Kidney (tissue), 14 donors: Measurements from ENCODE around the gene ANKRD11. TPM values are rescaled to one million over a fixed set of nuclear protein-coding genes. Genes with fewer than 3 reads are reported as not detected.

Source experiments
- DNase-seq, 5 donors: peaks; one replicate each; pipeline ENCODE4 v3.0.0-alpha.2; 2013 to 2020
- FAIRE-seq: peaks from 2 replicates; lab custom pipeline; 2012; peaks lifted over from hg19 to GRCh38; lab: Jason Lieb, UNC
- H3K27ac ChIP-seq, 2 donors: one replicate each; pipeline ENCODE4 v1.7.0; 2013; ENCODE audit warnings: low read depth in 2 of 2, low read length in 2 of 2, inconsistent platforms in 1 of 2
- H3K27me3 ChIP-seq: one replicate; pipeline ENCODE4 v1.7.1; 2013; ENCODE audit warnings: low read length, inconsistent platforms; ENCODE audit not compliant: control insufficient read depth, insufficient read depth
- H3K36me3 ChIP-seq, 3 donors: one replicate each; pipeline versions ENCODE4 v1.7.0 to v1.7.1; 2013; ENCODE audit warnings: low read length in 3 of 3, control low read depth in 1 of 3, inconsistent platforms in 1 of 3; ENCODE audit not compliant: insufficient read depth in 3 of 3, control insufficient read depth in 2 of 3
- H3K4me1 ChIP-seq, 3 donors: one replicate each; pipeline versions ENCODE4 v1.7.0 to v1.7.1; 2013; ENCODE audit warnings: low read length in 3 of 3, inconsistent platforms in 1 of 3, low read depth in 1 of 3; ENCODE audit not compliant: control insufficient read depth in 2 of 3, insufficient read depth in 2 of 3
- H3K4me3 ChIP-seq, 3 donors: one replicate each; pipeline versions ENCODE4 v1.7.0 to v1.8.1; 2013; ENCODE audit warnings: low read length in 3 of 3, control low read depth in 1 of 3, inconsistent platforms in 1 of 3
- H3K9ac ChIP-seq, 3 donors: one replicate each; pipeline versions ENCODE4 v1.7.0 to v1.7.1; 2013; ENCODE audit warnings: low read length in 3 of 3, control low read depth in 1 of 3, inconsistent platforms in 1 of 3
- H3K9me3 ChIP-seq, 3 donors: one replicate each; pipeline versions ENCODE4 v1.7.0 to v1.7.1; 2013; ENCODE audit warnings: low read length in 3 of 3, control low read depth in 1 of 3, inconsistent platforms in 1 of 3; ENCODE audit not compliant: control insufficient read depth in 2 of 3, insufficient read depth in 1 of 3
- CTCF ChIP-seq: IDR thresholded peaks from 3 replicates; pipeline ENCODE4 v1.5.1; 2012; ENCODE audit warnings: mild to moderate bottlenecking, moderate library complexity, borderline replicate concordance; ENCODE audit not compliant: insufficient read depth; ENCODE audit errors: extremely low read depth
- intact Hi-C: fragments of 100-400 bp; cut with DNase I; formaldehyde crosslinking; loops from one replicate; pipeline ENCODE4 v1.11.1; 2022
- polyA plus RNA-seq: library from polyadenylated mRNA; stranded (reverse); fragments of 350-450 nt; fragmentation: Illumina TruSeq; extraction: RNeasy Lipid Tissue Mini Kit (QIAGEN cat#74804); gene quantifications from one replicate; pipeline ENCODE4 v1.2.3, GENCODE V29; 2014; ENCODE audit warnings: low read depth, low replicate concordance; ENCODE audit not compliant: insufficient read depth
- total RNA-seq: library from RNA; stranded (reverse); fragmentation: NEBNext Ultra II Directional; extraction: Animal tissue kit (Norgen Biotek cat#: 25700); gene quantifications from one replicate; pipeline ENCODE4 v1.2.1, GENCODE V29; 2021
- donor health status: control.
- donor health status: control.
- donor health status: control.
- donor health status: control.
- donor health status: control.
- donor health status: DM: yes; HTN: yes; CAD: no.
- donor health status: Normal renal cell carcinoma (clear cell type).

The ANKRD11 gene
- total and polyA plus RNA-seq, 2 donors from 2014 or later = 36.2 to 154 TPM

- no peak overlapping the region for H3K4me3 ChIP-seq
- no peak for DNase-seq
- TF ChIP-seq CTCF = no peak
- no peaks in the 10 kb centered on the region for H3K9me3 ChIP-seq
- no peaks in the 10 kb centered on the region for H3K27me3 ChIP-seq
- intact Hi-C loops = no loop called here
- no peak overlapping the region for H3K27ac ChIP-seq
- H3K9ac ChIP-seq = no peak overlapping the region
- H3K4me1 ChIP-seq = peaks cover 4 to 30% (median 19%) of the 10 kb centered on the region in 3 donors
- no peak for FAIRE-seq
- no peaks in the 10 kb centered on the region for H3K36me3 ChIP-seq
Measured at GRCh38 chr16:89426736-89427530, 63.4 kb downstream of the ANKRD11 start.

- DNase-seq (peak in 1 of 5 donors; percentile 23), FAIRE-seq (no peak)
- Histone ChIP-seq H3K4me3 (no peak overlapping the region), H3K27me3 (no peaks in the 10 kb centered on the region), H3K4me1 (peaks cover 0 to 18% (median 7%) of the 10 kb centered on the region in 3 donors), H3K27ac (no peak overlapping the region), H3K36me3 (no peaks in the 10 kb centered on the region), H3K9me3 (no peaks in the 10 kb centered on the region), H3K9ac (no peak overlapping the region)
- no peak for TF ChIP-seq CTCF
- intact Hi-C loops = no loop called here
Measured at GRCh38 chr16:89425523-89425922, 64.8 kb downstream of the ANKRD11 start.

- Histone ChIP-seq H3K36me3 (no peaks in the 10 kb centered on the region), H3K27ac (no peak overlapping the region), H3K9me3 (no peaks in the 10 kb centered on the region), H3K9ac (no peak overlapping the region), H3K27me3 (no peaks in the 10 kb centered on the region), H3K4me1 (peaks cover 0 to 16% (median 7%) of the 10 kb centered on the region in 3 donors), H3K4me3 (no peak overlapping the region)
- no peak for TF ChIP-seq CTCF
- DNase-seq (no peak), FAIRE-seq (no peak)
- intact Hi-C loops = no loop called here
Measured at GRCh38 chr16:89423681-89424260, 66.6 kb downstream of the ANKRD11 start.
